Stomach smooth muscle (tissue), 2 donors: Measurements from ENCODE around the gene DCLK1.

Experiments
- H3K27ac ChIP-seq: one replicate; pipeline ENCODE4 v1.7.0; 2013; ENCODE audit warnings: mild to moderate bottlenecking, low read length, inconsistent platforms
- H3K27me3 ChIP-seq, 2 donors: one replicate each; pipeline ENCODE4 v1.7.0; 2013; ENCODE audit warnings: low read length in 2 of 2; ENCODE audit not compliant: insufficient read depth in 2 of 2, control insufficient read depth in 1 of 2
- H3K36me3 ChIP-seq, 2 donors: one replicate each; pipeline ENCODE4 v1.7.0; 2013; ENCODE audit warnings: low read length in 2 of 2; ENCODE audit not compliant: control insufficient read depth in 2 of 2, insufficient read depth in 2 of 2
- H3K4me1 ChIP-seq: one replicate; pipeline ENCODE4 v1.7.0; 2013; ENCODE audit warnings: low read length; ENCODE audit not compliant: control insufficient read depth, insufficient read depth
- H3K4me3 ChIP-seq, 2 donors: one replicate each; pipeline ENCODE4 v1.7.0; 2013; ENCODE audit warnings: low read length in 2 of 2
- H3K9ac ChIP-seq, 2 donors: one replicate each; pipeline ENCODE4 v1.7.0; 2013; ENCODE audit warnings: low read length in 2 of 2, mild to moderate bottlenecking in 1 of 2
- H3K9me3 ChIP-seq, 2 donors: one replicate each; pipeline ENCODE4 v1.7.0; 2013; ENCODE audit warnings: low read length in 2 of 2; ENCODE audit not compliant: control insufficient read depth in 2 of 2
- donor health status: healthy.
- donor health status: Pancreatic carcinoma.

Gene DCLK1

GRCh38 chr13:36014763-36015162 is 116.4 kb downstream of the DCLK1 start:
- Histone ChIP-seq H3K4me1 (no peaks in the 10 kb centered on the region), H3K36me3 (no peaks in the 10 kb centered on the region), H3K9ac (no peak overlapping the region), H3K27ac (no peak overlapping the region), H3K9me3 (no peaks in the 10 kb centered on the region), H3K4me3 (no peak overlapping the region), H3K27me3 (no peaks in the 10 kb centered on the region)

DNA sequence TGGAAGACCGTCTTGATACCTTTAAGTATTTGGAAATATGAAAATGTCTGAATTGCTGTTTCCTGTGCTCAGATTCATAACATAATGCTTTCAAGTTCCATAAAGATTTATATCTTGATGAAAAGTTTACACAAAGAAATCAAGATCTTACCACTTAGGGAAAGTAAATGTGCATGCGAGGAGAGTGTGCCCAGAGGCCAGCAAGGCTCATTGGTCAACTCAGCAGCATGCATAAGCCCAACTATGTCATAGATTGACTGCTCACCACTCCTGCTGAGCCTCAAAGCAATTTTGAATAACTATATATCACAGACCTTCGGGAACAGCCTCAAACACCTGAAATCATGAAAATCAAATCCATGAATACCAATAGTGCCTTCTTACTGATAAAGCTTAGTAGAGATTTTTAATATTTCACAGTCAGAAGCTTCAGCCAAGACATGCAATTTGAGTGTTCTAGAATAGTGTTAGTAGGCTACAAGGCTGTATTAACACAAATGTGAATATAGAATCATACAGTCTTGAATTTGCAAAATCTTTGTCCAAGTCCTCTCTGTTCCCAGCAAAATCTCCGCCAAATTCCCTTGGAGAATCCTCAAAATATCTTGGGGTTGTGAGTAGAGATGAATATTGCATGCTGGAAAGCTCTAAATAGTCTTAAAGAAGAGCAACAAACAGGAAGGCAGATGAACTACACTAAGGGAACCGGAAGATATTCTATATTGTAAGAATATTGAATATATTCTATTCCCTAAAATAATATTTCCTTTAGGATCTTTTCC is 124.1 kb downstream of the DCLK1 start:
- Histone ChIP-seq H3K4me3 (no peak overlapping the region), H3K9ac (no peak overlapping the region), H3K27me3 (no peaks in the 10 kb centered on the region), H3K27ac (no peak overlapping the region), H3K36me3 (no peaks in the 10 kb centered on the region), H3K4me1 (no peaks in the 10 kb centered on the region), H3K9me3 (no peaks in the 10 kb centered on the region)

- H3K36me3 ChIP-seq = no peaks in the 10 kb centered on the region
- no peaks in the 10 kb centered on the region for H3K9me3 ChIP-seq
- H3K27ac ChIP-seq = no peak overlapping the region
- H3K27me3 ChIP-seq = no peaks in the 10 kb centered on the region
- H3K9ac ChIP-seq = no peak overlapping the region
- H3K4me3 ChIP-seq = no peak overlapping the region
- H3K4me1 ChIP-seq = no peaks in the 10 kb centered on the region
Observed at GRCh38 chr13:36006347-36006746, 124.8 kb downstream of the DCLK1 start.

- Histone ChIP-seq H3K4me3 (no peak overlapping the region), H3K4me1 (no peaks in the 10 kb centered on the region), H3K9ac (no peak overlapping the region), H3K27me3 (no peaks in the 10 kb centered on the region), H3K36me3 (no peaks in the 10 kb centered on the region), H3K27ac (no peak overlapping the region), H3K9me3 (no peaks in the 10 kb centered on the region)
Observed at GRCh38 chr13:36001561-36001960, 129.6 kb downstream of the DCLK1 start.

DNA sequence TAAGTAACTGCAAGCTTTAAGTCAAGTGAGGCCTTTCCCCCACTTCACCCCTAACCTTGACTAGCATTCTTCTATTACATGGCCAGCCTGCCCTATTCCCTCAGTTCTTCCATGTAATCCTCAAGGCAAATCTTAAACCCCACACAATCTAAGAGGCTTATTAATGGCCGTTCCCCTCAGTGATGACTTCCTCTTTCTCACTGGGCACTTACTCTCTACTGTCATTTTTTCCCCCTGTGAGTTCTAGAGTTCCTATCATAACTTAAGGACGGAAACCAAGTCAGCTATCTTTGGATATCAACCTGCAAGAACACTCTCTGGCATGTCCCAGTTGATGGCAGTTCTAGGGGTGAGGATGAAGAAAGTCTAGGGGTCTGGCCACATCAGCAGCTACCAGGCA is 131.2 kb downstream of the DCLK1 start:
- H3K4me3 ChIP-seq = no peak overlapping the region
- no peaks in the 10 kb centered on the region for H3K4me1 ChIP-seq
- no peaks in the 10 kb centered on the region for H3K9me3 ChIP-seq
- no peaks in the 10 kb centered on the region for H3K36me3 ChIP-seq
- no peaks in the 10 kb centered on the region for H3K27me3 ChIP-seq
- no peak overlapping the region for H3K27ac ChIP-seq
- H3K9ac ChIP-seq = no peak overlapping the region

DNA sequence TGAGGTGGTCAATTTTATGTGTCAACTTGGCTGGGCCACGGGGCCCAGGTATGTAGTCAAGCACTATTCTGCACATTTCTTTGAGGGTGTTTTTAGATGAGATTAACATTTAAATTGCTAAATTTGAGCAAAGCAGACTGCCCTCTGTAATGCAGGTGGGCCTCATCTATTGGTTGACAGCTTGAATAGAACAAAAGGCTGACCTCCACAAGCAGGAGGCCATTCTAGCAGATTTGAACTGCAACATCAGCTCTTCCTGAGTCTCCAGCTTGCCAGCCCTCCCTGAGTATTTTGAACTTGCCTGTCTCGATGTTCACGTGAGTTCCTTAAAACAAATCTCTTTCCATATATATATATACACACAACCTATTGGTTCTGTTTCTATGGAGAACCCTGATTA is 134.8 kb downstream of the DCLK1 start:
- Histone ChIP-seq H3K27ac (no peak overlapping the region), H3K9ac (no peak overlapping the region), H3K9me3 (no peaks in the 10 kb centered on the region), H3K36me3 (no peaks in the 10 kb centered on the region), H3K27me3 (no peaks in the 10 kb centered on the region), H3K4me1 (peaks cover 5% of the 10 kb centered on the region), H3K4me3 (no peak overlapping the region)

DNA sequence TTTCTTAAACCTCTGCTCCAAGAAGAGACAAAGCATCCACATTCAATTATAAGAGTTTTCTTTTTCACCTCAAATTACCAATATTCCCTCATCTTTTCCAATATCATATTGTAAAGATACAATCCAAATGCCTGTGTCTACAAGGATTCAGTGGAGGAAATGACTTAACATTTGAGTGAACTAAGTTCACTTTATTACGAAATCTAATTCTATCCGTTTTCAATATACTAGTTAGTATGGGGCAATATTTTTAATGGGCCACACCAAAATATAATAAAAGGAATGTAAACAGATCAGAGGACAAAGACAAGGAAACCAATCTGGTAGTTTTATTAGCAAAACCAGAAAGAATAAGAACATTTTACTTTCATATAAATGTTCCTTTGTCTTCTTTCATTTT is 136.0 kb downstream of the DCLK1 start:
- no peak overlapping the region for H3K9ac ChIP-seq
- peaks cover 5% of the 10 kb centered on the region for H3K4me1 ChIP-seq
- no peaks in the 10 kb centered on the region for H3K9me3 ChIP-seq
- H3K27ac ChIP-seq = no peak overlapping the region
- H3K27me3 ChIP-seq = no peaks in the 10 kb centered on the region
- no peaks in the 10 kb centered on the region for H3K36me3 ChIP-seq
- H3K4me3 ChIP-seq = no peak overlapping the region

DNA sequence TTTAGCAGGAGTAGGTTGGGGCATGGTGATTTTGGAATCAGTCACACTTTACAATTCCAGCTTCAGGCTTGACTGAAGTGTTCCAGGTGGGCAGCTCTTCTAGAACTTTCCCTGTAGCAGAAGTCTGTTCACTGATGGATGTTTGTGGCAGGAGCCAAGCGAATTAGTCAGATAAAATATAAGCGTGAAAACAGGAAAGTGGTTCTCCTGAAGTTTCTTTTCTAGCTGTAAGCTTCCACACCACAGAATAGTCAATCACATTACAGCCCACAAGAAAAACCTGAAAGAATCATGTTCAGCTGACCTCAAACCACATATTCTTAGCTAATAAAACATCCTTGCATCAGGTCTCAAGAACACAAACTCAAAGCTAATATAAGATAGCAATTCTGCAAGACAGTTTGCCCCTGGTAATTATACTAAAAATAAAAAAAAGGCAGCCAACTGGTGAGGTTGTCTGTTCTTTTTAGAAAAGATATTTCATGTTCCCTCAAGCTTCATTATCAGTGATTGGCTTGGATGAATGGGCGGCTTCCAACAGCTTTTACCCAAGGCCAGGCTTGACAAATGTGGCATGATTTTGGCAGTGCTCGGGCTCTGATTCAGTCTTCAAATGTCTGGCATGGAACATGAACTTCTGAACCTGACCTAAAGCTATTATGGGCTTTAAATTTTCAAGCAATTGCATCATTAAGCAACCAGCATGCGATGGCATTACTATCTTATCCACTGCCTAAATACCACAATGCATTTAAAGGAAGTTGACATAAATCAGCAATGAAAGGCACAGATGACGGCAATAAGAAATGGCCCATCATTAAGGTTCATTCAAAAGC is 136.8 kb downstream of the DCLK1 start:
- no peaks in the 10 kb centered on the region for H3K9me3 ChIP-seq
- H3K27me3 ChIP-seq = no peaks in the 10 kb centered on the region
- no peak overlapping the region for H3K9ac ChIP-seq
- H3K4me1 ChIP-seq = peaks cover 5% of the 10 kb centered on the region
- H3K27ac ChIP-seq = no peak overlapping the region
- no peak overlapping the region for H3K4me3 ChIP-seq
- H3K36me3 ChIP-seq = no peaks in the 10 kb centered on the region

- no peaks in the 10 kb centered on the region for H3K36me3 ChIP-seq
- H3K4me3 ChIP-seq = no peak overlapping the region
- H3K27me3 ChIP-seq = no peaks in the 10 kb centered on the region
- no peak overlapping the region for H3K27ac ChIP-seq
- peaks cover 5% of the 10 kb centered on the region for H3K4me1 ChIP-seq
- H3K9ac ChIP-seq = no peak overlapping the region
- H3K9me3 ChIP-seq = no peaks in the 10 kb centered on the region
Observed at GRCh38 chr13:35993686-35994085, 137.5 kb downstream of the DCLK1 start.

GRCh38 chr13:35992964-35993363 is 138.2 kb downstream of the DCLK1 start:
- no peak overlapping the region for H3K9ac ChIP-seq
- no peak overlapping the region for H3K4me3 ChIP-seq
- H3K36me3 ChIP-seq = no peaks in the 10 kb centered on the region
- H3K27me3 ChIP-seq = no peaks in the 10 kb centered on the region
- H3K27ac ChIP-seq = no peak overlapping the region
- H3K4me1 ChIP-seq = peaks cover 5% of the 10 kb centered on the region
- no peaks in the 10 kb centered on the region for H3K9me3 ChIP-seq

DNA sequence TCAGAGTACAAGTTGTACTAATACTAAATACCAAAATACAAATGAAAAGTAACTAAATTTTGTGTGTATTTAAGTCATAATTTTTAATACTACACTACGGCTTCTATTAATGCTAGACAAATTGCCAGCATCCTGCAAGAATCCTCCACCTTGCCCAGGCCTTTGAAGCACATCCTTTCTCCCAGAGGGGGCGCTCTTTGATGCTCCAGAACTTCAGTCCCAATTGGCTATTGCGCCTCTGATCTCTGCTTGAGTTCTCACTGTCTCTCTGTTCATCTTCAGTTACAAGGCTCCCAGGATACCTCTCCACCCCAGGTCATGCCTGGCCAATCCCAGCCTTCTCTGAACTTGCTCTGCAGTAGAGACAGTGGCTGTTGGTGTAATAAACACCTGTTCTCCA is 141.0 kb downstream of the DCLK1 start:
- no peak overlapping the region for H3K27ac ChIP-seq
- peaks cover 5% of the 10 kb centered on the region for H3K4me1 ChIP-seq
- H3K36me3 ChIP-seq = no peaks in the 10 kb centered on the region
- peaks cover 0 to 2% of the 10 kb centered on the region in 2 donors for H3K27me3 ChIP-seq
- H3K4me3 ChIP-seq = no peak overlapping the region
- no peaks in the 10 kb centered on the region for H3K9me3 ChIP-seq
- H3K9ac ChIP-seq = no peak overlapping the region
